HTR-8/SVneo (cell line): ENCODE results near the gene AADACL4.
"Not testable (repeated sequence)": the region's sequence is repeated elsewhere in the genome, so short reads cannot be mapped to it uniquely, and the experiment has no call there.

Experiments
- DNase-seq: peaks from one replicate; pipeline ENCODE4 v3.0.0; 2011; ENCODE audit warnings: low spot score, mixed read lengths; ENCODE audit not compliant: insufficient read length
- FAIRE-seq: peaks from 2 replicates; lab custom pipeline; 2011; peaks lifted over from hg19 to GRCh38; lab: Jason Lieb, UNC

The AADACL4 gene

GRCh38 chr1:12703821-12704451, 60.1 kb downstream of the AADACL4 start:
- no peak for FAIRE-seq
- DNase-seq, result no peak

DNA sequence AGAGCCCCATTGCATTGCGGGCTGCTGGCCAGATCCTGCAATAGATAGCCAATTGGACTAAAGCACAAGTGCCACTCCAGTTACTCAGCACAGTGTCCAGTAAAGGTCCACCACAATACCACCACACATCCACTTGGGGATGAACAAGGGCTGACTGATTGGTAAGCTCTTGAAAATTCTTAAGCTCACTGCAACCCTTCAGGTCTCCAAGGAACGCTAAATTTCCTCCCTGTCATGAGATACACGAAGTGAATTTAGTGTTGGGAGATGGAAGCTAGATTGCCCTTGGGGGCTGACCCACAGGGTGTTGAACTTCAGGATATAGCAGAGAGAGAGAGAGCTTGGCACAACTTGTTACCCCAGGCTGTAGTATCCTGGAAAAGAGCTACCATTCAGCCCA, 62.2 kb downstream of the AADACL4 start:
- DNase-seq, result no peak
- FAIRE-seq, result peak; percentile 48

GRCh38 chr1:12708396-12709090, 64.7 kb downstream of the AADACL4 start:
- DNase-seq (no peak), FAIRE-seq (no peak)

GRCh38 chr1:12709091-12709491, 65.2 kb downstream of the AADACL4 start:
- FAIRE-seq, result no peak
- no peak for DNase-seq

GRCh38 chr1:12709696-12710095, 65.8 kb downstream of the AADACL4 start:
- FAIRE-seq (no peak), DNase-seq (no peak)

DNA sequence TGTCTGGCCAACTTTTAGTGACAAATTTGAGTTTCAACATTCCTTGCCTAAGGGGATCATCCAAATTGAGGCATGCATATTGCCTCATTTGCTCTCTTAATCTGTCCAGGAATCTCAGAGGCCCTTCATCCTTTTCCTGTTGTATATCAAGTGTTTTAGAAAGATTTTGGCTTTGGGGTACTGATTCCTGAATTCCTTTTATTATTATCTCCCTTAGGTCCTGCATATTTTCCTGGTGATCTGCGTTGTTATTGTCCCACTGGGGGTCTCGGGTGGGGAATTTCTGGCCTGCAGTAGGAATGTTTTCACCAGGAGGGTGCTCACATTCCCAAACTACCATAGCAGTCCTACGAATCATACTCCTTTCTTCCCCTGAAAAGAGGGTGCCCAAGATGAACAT, 67.7 kb downstream of the AADACL4 start:
- FAIRE-seq (no peak), DNase-seq (no peak)

DNA sequence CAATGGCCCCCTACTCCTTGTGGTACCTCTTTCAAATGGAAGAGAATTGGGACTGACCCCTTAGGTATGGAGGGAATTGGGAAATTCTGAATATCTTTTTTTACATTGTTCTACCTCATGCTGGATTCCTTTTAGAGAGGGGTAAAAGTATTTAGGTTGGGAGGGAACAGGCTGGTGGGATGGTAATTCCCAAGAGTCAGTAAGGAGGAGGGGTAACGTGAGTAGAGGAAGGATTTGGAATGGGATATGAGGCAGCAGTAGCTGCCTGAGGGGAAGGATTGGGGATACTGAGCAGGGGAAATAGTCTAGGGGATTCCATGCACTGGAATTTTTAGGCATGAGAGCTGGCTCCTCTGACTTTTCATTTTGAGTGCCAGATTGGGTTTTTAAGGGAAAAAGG, 68.2 kb downstream of the AADACL4 start:
- DNase-seq, result no peak
- no peak for FAIRE-seq

DNA sequence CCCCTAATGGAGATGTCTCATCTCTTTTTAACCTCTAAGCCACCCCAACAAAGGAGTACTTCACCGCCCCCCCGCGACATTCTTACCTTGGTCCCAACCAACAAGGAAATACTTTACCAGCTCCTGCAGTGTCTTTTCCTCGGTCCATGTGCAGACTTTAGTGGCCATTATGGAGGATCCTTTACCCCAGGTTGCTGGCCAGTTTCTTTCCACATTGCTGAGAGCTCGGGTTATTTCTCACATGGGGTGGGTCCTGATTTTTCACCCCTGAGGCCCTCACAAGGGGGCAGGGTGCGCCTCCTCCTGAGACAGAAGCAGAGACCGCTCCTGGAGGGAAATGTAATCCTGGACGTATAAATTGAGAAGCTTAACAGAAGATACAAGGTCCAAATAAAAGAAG, 69.0 kb downstream of the AADACL4 start:
- FAIRE-seq (no peak), DNase-seq (no peak)

GRCh38 chr1:12713651-12714050, 69.8 kb downstream of the AADACL4 start:
- FAIRE-seq, DNase-seq: not testable (repeated sequence)

GRCh38 chr1:12714710-12715475, 71.0 kb downstream of the AADACL4 start:
- FAIRE-seq, result no peak

GRCh38 chr1:12715896-12716437, 72.1 kb downstream of the AADACL4 start, which contains the start of gene AADACL3:
Gene AADACL3, plus strand, starts transcription at chr1:12716110. Its CDS starts 67 bp downstream, at chr1:12716177.
- DNase-seq (no peak), FAIRE-seq (no peak)

More at GRCh38 chr1:12714710-12715475, 71.0 kb downstream of the AADACL4 start:
- DNase-seq, result no peak
